Stimulated activated CD8-positive, alpha-beta memory T cell treated with anti-CD3 and anti-CD28 coated beads, Interleukin-15, amount 100 ng/mL, for 24 hours (primary cell): ENCODE measurements around the gene LMO2.

Experiments used
- DNase-seq: peaks from one replicate; pipeline ENCODE4 v3.0.0-alpha.2; 2020; ENCODE audit warnings: low read depth

Gene LMO2

DNA sequence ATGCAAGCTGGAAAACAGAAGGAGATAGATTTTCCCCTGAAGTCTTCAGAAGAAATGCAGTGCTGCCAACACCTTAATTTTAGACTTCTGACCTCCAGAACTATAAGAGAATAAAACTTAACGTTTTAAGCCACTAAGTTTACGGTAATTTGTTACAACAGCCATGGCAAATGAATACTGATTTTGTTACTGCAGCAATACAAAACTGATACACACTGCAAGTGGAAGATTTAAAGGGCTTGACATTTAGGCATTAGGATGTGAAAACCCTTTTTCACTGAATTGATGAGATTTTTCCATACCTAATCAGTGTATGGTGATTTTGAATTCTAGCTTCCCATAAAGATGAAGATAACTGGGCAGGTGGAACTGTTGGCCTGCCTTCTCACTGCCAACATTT is 22.1 kb upstream of the LMO2 start:
- DNase-seq = no peak

DNA sequence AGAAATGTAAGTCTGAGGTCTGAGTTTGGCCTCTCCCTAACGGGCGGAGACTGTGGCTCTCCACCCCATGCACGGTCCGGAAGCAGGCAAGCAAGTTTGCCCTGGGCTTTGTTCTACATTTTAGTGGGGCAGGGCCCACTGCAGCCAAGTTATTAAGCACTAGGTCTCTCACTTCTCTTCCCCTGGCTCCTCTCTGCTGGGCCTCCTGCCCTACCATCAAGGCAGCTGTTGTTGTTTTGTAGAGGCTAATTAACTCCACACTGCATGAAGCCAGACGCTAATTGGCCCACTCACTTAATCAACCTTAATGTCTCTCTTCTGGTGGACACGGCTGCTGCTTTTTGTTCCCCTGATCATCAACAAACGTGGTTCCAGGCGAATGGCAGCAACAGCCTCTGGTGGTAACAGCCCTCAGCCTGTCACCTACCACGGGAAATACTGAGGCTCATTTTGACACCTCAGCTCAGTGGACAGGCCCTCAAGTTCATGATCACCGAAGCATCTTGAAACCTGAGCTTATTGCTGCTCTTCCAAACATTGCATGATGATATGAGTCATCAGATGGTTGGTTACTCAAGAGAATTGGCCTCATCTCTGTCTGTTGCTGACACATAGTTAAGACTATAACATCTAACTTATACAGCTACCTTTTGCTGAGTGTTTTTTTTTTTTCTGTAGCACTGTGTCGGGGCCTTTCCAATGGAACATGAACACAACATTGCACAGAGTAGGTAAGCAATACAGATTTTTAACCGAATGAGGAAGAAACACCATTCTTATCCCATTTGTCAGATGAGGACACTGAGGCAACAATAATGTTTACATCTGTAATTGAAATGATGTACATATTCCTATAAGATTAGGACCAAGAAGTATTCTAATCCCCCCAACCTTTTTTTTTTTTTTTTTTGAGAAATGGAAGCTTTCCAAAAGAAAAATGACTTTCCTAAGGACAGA is 20.8 kb upstream of the LMO2 start:
- no peak for DNase-seq

GRCh38 chr11:33910958-33911339 is 19.1 kb upstream of the LMO2 start:
- no peak for DNase-seq

GRCh38 chr11:33910296-33910957 is 18.6 kb upstream of the LMO2 start:
- DNase-seq = no peak

DNA sequence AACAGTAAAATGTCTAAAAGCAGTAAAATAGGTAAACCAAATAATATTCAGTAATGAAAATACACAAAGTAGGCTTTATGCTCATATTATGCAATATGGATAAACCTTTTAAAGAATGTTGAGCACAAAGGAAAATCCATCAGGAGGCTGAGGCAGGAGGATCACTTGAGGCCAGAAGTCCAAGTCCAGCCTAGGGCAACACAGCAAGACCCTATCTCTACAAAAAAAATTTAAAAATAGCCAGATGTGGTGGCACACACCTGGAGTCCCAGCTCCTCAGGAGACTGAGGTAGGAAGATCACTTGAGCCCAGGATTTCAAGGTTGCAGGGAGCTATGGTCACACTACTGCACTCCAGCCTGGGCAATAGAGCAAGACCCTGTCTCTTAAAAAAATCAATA is 17.7 kb upstream of the LMO2 start:
- no peak for DNase-seq

DNA sequence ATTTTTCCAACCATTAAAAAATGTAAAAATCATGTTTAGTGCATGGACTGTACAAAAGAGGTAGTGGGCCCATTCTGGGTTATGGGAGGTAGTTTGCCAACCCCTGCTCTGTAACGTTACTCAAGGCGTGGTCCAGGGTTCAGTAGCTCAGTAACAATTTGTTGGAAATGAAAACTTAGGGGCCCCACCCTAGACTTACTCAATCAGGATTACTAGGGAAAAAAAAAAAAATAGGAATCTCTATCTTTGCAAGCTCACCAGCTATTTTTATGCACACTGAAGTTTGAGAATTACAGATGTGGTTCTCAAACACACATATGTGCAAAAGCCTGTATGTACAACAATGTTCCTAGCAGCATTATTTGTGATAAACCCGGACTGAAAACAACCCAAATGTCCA is 17.3 kb upstream of the LMO2 start:
- DNase-seq = no peak

DNA sequence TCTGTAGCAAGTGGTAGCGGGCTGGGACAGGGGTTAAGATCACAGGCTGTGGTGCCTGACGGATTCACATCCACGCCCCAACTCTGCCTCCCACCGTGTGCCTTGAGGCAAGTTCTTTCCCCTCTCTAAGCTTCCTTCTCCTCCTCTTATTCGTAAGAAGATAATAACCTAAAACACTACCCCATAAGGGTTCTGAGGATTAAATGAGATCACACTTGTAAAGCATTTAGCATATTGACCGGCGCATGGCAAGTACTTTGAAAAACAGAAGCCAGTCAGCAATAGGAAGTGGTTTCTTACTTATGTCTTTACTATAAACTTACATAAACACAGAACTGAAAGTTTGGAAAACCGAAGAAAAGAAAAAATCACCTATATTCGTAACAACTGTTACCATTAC is 15.5 kb upstream of the LMO2 start:
- no peak for DNase-seq

DNA sequence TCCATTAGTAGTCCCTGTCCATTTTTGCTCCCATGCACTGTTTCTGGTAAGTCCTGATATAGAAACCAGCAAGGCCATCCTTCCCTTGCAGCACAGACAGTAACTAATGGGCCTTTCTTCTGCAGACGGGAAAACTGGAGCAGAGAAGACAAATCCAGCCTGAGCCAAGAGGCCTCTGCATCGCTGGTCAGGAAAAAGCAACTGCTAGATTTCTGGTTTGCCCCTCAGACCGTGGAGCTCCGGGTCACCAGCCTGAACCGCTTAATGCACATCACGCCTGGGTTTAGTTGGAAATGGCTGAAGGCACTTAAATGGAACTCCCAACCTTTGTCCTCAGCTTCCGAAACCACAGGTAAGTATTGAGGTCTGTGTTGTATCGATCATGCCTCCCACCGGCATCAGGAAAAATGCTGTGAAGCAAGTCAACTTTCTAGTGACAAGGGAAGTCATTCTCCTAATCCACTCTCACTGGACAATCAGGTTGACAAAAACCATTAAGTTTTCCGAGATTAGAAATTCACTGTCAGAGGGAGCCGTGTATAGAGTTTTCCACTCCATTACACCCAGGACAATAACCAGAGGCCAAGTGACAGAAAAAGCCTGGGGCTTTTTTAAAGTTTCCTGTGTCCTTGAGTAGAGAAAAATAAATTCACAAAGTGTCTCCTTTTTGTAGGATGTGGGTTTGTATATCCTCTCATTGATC is 14.8 kb upstream of the LMO2 start:
- DNase-seq = no peak

DNA sequence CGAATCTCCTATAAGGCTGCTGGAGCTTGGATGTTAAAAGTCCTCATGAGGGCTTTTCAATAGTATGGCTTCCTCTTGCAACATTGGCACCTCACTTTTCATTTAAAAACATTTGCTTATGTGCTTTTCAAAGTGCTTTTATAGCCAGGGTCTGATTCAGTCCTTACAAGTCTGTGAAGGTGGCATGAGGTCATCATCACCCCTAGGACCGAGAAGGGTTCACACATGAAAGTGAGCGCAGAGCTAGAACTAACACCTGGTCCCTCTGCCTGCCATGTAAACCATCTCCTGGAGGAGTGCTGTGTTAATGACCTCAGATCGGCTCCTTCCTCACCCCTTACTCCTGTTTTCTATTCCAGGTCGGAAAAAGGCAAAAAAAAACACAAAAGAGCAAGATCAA is 12.2 kb upstream of the LMO2 start:
- DNase-seq = no peak

GRCh38 chr11:33900159-33900840 is 8.4 kb upstream of the LMO2 start:
- DNase-seq = no peak

GRCh38 chr11:33899400-33900037 is 7.6 kb upstream of the LMO2 start:
- DNase-seq = no peak

- no peak for DNase-seq
Observed at GRCh38 chr11:33898957-33899356, 7.1 kb upstream of the LMO2 start.

- no peak for DNase-seq
Observed at GRCh38 chr11:33897761-33898375, 6.0 kb upstream of the LMO2 start.

DNA sequence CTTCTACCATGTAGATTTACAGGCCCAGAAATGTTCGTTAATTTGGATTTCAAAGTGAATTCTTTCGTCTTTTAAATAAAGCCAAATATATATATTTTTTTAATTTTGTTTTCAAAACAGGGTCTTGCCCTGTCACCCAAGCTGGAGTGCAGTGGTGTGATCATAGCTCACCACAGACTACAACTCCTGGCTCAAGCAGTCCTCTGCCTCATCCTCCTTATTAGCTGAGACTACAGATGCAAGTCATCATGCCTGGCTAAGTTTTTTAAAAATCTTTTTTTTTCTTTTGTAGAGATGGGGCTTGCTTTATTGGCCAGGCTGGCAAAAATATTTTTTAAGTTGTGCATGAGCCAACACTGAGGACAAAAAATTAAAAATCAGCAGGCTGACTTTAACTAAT is 5.0 kb upstream of the LMO2 start:
- no peak for DNase-seq

DNA sequence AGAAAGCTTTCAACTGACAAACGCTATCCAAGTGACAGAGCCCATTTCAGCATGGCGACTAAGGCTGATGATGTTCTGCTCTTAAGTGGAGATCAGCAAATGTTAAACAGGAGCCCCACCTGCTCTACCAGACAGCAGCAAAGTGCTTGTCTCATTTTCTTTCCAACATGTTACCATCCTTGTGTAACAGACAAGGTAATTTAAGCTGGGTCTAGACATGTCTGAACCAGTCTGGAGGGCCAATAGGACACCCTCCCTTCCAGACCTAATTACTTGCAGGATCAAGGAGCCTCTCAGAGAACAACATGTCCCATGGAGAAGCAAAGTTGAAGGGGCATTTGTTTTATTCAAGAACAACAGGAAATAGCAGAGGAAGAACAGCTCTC is 3.9 kb upstream of the LMO2 start:
- DNase-seq = no peak

DNA sequence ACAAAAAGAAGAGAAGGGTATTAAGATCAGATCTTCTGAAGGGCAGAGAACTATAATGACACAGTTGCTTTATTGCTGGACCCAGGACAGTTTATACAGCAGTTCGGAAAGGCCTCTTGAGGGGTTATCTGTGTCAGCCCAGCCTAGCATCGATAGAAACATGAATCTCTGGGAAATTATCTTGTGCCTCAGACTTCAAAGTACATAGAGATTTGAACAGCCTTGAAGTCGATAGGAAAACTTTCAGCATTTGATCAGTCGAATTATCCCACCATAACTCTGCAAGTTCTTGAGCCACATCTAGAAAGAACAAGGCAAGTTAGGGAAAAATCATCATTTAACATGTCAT is 2.5 kb upstream of the LMO2 start:
- no peak for DNase-seq

- peak; percentile 28 for DNase-seq
Observed at GRCh38 chr11:33893711-33894397, 2.0 kb upstream of the LMO2 start.

GRCh38 chr11:33892906-33893594 is 1.2 kb upstream of the LMO2 start:
- no peak for DNase-seq

GRCh38 chr11:33889821-33890378 is 2.0 kb downstream of the LMO2 start:
- no peak for DNase-seq

GRCh38 chr11:33889296-33889695 is 2.6 kb downstream of the LMO2 start:
- no peak for DNase-seq
